Subcutaneous adipose tissue (tissue), 4 donors: ENCODE results near the gene CABLES1. TPM values are rescaled to one million over a fixed set of nuclear protein-coding genes. Genes with fewer than 3 reads are reported as not detected.

Source experiments
- total RNA-seq, 4 donors: library from RNA; depleted of rRNA; stranded (reverse); fragments of >200 nt; gene quantifications; one replicate each; pipeline ENCODE4 v1.1.0, GENCODE V29; 2016
- TF ChIP-seq, protein P1 (sequence below): fragments of 450-650 bp; IDR thresholded peaks from one replicate; pipeline ENCODE4 v1.5.1; 2016; ENCODE audit warnings: low read depth, mild to moderate bottlenecking, control low read depth, antibody characterized with exemption, moderate library complexity

The CABLES1 gene
- total RNA-seq, 4 donors from 2014 or later = 22.5 to 50.7 (median 46.4) TPM

GRCh38 chr18:23142251-23142929 lies 7.1 kb downstream of the CABLES1 start:
- TF ChIP-seq, protein P1, sequence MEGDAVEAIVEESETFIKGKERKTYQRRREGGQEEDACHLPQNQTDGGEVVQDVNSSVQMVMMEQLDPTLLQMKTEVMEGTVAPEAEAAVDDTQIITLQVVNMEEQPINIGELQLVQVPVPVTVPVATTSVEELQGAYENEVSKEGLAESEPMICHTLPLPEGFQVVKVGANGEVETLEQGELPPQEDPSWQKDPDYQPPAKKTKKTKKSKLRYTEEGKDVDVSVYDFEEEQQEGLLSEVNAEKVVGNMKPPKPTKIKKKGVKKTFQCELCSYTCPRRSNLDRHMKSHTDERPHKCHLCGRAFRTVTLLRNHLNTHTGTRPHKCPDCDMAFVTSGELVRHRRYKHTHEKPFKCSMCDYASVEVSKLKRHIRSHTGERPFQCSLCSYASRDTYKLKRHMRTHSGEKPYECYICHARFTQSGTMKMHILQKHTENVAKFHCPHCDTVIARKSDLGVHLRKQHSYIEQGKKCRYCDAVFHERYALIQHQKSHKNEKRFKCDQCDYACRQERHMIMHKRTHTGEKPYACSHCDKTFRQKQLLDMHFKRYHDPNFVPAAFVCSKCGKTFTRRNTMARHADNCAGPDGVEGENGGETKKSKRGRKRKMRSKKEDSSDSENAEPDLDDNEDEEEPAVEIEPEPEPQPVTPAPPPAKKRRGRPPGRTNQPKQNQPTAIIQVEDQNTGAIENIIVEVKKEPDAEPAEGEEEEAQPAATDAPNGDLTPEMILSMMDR = no peak

DNA sequence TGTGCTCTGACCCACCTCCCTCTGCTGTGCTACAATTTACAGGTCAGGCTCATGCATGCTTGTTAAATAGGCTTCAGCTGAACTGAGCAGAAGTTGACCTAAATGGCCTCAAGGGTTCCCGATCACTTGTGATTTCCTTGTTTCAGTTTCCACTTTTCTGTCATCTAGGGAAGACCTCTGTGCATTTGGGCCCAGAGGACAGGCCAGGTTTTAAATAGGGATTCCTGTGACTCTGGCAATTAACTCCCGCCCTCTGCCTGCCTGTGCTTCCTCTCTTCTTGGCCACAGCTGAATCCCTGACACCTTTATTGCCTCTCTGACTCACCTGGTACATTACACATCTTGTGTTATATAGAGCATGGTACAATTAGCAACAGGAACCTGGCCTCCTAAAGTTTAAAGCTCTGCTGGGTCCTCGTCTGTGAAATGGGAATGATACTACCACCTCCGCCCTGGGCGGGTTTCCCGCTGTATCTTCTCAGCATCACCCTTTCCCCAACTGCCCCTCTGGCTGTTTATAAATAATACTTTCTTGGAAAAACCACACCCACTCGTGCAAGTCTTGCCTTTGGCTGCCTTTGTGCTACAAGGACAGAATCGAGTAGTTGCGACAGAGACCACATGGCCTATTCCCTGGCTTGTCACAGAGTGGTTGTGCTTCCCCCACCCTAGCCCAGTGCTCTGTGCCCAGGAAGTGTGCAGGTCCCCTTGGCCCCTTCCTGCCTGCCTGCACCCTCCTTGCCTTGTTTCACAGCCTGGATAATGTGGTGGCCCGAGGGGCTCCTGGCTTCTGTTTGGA lies 7.9 kb downstream of the CABLES1 start:
- TF ChIP-seq, protein P1 = no peak

- TF ChIP-seq, protein P1 = no peak
Observed at GRCh38 chr18:23143815-23144261, 8.6 kb downstream of the CABLES1 start.

- TF ChIP-seq, protein P1 = no peak
Observed at GRCh38 chr18:23144640-23145039, 9.4 kb downstream of the CABLES1 start.

GRCh38 chr18:23145621-23146020 lies 10.3 kb downstream of the CABLES1 start:
- TF ChIP-seq, protein P1 = no peak

DNA sequence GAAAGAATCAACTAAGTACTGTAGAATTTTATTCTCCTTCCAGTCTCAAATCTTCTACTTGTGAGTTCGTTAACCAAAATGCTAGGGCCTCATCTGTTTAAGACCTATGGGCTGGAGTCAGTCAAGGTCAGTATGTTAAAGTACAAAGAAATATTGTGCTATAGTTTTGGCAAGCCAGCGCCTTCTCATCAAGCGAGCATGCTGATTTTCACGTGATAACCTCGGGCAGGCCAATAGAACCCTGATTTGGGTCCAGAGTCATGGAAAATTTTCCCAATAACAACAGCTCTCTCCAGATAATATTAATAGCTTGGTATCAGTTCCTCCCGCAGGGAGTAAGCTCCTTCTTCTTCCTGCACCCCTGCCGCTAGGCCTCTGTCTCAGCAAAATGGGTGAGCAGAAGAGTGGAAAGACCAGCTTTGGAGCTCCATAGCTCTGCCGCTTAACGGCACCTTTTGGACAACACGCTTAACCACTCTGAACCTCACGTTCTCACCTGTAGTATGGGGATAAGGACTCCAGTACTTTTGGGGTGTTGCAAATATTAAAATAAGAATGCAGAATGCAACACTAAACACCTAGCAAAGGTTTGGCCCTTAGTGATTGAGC lies 11.7 kb downstream of the CABLES1 start:
- TF ChIP-seq, protein P1 = no peak

GRCh38 chr18:23148382-23148781 lies 13.1 kb downstream of the CABLES1 start:
- TF ChIP-seq, protein P1 = no peak
